Upper lobe of left lung (tissue), 4 donors: Measurements from ENCODE around the gene SHISAL2B.

ENCODE experiments used
- POLR2AphosphoS5 ChIP-seq, 2 donors: sonication (generic); formaldehyde crosslinking; IDR thresholded peaks; one replicate each; pipeline ENCODE4 v1.5.1; 2017; ENCODE audit warnings: antibody characterized with exemption in 2 of 2
- TF ChIP-seq, protein P1 (sequence below), 6 experiments: fragments of 450-650 bp in 4 of 6; fragments of 200-600 bp in 2 of 6; sonication (generic) in 2 of 6; IDR thresholded peaks; one replicate each; pipeline ENCODE4 v1.5.1; 2016 to 2019; ENCODE audit warnings: antibody characterized with exemption in 6 of 6

DNA sequence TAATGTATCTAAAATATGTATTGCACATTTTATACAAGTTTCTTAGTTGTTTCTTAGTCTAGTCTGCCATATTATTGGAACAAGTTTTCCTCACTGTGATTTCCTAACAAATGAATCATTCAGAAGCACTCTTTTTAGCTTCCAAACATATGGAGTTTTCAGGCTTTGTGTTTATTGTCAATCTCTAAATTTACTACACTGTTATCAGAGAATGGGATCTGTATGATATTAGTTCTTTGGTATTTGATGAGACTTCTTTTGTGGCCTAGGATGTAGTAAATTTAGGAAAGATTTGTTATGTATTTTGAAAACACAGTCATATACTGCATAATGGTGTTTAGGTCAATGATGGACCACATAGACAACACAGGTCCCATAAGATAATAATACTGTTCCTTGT lies 52.5 kb downstream of the SHISAL2B start:
- TF ChIP-seq, protein P1, sequence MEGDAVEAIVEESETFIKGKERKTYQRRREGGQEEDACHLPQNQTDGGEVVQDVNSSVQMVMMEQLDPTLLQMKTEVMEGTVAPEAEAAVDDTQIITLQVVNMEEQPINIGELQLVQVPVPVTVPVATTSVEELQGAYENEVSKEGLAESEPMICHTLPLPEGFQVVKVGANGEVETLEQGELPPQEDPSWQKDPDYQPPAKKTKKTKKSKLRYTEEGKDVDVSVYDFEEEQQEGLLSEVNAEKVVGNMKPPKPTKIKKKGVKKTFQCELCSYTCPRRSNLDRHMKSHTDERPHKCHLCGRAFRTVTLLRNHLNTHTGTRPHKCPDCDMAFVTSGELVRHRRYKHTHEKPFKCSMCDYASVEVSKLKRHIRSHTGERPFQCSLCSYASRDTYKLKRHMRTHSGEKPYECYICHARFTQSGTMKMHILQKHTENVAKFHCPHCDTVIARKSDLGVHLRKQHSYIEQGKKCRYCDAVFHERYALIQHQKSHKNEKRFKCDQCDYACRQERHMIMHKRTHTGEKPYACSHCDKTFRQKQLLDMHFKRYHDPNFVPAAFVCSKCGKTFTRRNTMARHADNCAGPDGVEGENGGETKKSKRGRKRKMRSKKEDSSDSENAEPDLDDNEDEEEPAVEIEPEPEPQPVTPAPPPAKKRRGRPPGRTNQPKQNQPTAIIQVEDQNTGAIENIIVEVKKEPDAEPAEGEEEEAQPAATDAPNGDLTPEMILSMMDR (IDR thresholded peaks at IDR 0.05): no peak
- no peak for TF ChIP-seq POLR2AphosphoS5 (IDR thresholded peaks at IDR 0.05)
